GM18499 (cell line): Measurements from ENCODE around the gene AAMDC.
"Not testable (repeated sequence)": the region's sequence is repeated elsewhere in the genome, so short reads cannot be mapped to it uniquely, and the experiment has no call there.

Experiments used
- ATAC-seq: cut with Tn5 transposase; IDR thresholded peaks from one replicate; pipeline ENCODE4 v1.9.1; 2021; ENCODE audit warnings: moderate number of reproducible peaks; ENCODE audit not compliant: insufficient read depth, unreplicated experiment

The AAMDC gene

GRCh38 chr11:77883775-77884174 lies 62.8 kb downstream of the AAMDC start:
- no peak for ATAC-seq

DNA sequence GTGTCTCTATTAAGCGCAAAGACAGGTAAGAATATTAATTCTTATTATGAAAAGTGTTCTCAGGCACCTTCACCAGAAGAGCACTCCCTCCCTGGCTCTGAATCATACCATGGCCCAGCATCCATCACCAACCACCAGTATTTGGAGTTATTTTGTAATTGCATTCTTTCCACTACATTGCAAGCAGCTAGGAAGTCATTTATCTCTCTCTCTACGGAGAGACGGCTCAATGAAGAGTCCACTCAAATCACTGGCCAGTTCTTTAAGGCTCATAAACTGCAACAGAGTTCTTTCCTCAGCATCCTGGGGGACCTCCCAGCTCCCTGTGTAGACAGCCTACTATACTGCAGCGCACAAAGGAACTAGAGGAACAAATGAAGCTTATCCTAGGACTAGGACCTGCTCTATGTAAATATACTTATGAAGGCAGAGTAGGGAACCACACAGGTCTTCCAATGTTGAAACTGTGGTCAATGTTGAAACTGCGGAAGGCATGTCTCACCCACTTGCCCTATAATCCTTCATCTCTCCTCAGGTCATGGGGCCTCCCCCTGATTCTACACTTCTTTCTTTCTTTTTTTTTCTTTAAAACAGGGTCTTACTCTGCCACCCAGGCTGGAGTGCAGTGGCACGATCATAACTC lies 63.4 kb downstream of the AAMDC start:
- ATAC-seq, result no peak

DNA sequence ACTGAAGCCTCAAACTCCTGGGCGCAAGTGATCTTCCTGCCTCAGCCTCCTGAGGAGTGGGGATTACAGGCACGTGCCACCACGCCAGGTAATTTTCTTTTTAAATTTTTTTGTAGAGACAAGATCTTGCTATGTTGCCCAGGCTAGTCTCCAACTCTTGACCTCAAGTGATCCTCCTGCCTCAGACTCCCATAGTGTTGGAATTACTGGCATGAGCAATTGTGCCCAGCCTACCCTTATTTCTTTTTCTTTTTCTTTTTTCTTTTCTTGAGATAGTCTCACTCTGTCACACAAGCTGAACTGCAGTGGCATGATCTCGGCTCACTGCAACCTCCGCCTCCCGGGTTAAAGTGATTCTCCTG lies 63.9 kb downstream of the AAMDC start:
- ATAC-seq, result no peak

GRCh38 chr11:77886401-77886800 lies 65.5 kb downstream of the AAMDC start:
- no peak for ATAC-seq

- not testable (repeated sequence) for ATAC-seq
Measured at GRCh38 chr11:77889045-77889444, 68.1 kb downstream of the AAMDC start.

DNA sequence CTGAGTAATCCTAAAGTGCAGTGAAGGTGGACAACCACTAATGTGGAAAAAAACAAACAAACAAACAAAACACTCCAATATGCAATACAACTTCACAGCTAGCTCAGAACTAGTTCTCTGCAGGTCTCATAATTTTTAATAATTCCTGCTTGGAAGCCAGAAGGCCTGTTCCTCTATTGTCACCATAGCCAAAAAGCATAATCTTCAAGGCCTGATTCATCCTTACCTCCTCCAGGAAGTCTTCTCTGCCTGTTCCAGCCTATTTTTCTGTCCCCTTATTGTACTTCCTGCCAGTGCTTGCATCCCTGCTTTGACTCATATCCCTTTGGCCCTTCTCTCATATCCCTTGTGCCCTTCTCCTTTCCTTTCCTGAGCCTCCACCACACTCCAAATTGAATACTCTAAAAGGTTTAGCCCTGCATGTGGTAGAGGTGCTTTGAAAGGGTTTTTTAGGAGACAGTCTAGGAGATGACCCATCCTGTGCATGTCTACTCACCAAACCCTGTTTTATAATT lies 69.2 kb downstream of the AAMDC start:
- ATAC-seq, result not testable (repeated sequence)

DNA sequence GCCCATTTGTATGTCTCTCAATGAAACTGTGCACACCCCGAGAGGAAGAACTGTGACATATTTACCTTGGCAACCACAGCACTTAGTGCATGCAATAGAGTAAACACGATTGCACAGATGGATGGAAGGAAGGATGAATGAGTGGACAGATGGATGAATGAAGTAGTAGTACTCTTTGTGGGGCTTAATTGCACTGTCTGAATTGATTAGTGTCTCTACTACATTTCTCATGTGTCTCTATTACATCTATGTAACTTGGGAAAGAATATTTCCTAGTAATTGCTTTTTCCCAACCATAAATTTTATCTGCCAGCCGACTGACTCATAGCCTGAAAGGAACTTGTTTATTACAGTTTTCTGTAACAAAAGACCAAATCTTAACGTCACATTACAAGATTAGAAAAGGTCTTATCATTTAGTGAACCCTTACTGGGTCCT lies 69.7 kb downstream of the AAMDC start:
- not testable (repeated sequence) for ATAC-seq

DNA sequence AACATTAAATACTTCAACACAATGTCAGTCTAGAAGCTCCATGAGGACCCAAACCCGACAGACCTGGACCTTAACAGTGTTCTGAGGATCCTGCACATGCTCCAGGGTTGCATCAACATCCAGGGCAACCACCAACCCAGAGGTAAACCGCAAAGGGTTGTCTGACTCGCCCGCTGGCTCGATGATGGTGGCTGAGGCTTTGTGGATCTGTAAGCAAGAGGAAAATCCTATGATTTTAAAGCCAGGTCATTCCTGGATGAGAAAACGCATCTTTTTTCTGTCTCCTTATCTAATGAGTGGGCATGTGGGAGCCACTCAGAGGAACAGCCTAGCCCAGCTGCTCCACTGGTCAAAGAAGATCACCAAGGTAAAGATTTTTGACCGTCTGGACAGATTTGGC lies 70.3 kb downstream of the AAMDC start:
- ATAC-seq, result not testable (repeated sequence)

GRCh38 chr11:77891703-77892102 lies 70.8 kb downstream of the AAMDC start:
- not testable (repeated sequence) for ATAC-seq

- not testable (repeated sequence) for ATAC-seq
Measured at GRCh38 chr11:77894949-77895348, 74.0 kb downstream of the AAMDC start.

DNA sequence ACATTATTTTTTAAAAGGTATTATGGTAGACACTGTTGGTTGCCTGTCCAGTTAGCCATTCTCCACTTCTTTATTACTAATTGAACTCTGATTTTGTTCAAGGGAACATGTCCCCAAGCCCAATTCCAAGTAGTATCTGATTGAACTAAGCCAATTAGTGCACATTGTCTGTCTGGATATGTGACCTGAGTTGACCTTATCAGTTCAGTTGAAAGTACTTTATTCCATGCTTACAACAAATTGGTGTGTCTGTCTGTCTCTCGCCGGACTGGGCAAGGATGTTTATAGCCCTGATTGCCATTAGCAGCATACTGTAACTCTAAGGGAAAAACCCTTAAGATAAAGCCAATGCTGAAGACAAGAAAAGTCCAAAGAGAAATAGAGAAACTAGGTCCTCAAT lies 87.9 kb downstream of the AAMDC start:
- no peak for ATAC-seq

DNA sequence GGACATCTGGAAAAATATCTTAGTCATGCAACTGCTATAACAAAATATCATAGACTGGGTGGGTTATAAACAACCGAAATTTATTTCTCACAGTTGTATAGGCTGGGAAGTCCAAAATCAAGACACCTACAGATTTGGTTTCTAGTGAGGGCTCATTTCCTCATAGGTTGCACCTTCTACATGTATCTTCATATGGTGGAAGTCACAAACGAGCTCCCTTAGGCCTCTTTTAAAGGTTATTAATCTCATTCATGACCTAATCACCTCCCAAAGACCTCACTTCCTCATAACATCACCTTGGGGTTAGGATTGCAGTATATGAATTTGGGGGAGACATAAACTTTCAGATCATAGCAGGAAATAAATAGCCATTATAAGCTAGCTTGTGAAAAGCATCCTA lies 88.3 kb downstream of the AAMDC start:
- ATAC-seq, result no peak

- ATAC-seq, result not testable (repeated sequence)
Measured at GRCh38 chr11:77910828-77911227, 89.9 kb downstream of the AAMDC start.

DNA sequence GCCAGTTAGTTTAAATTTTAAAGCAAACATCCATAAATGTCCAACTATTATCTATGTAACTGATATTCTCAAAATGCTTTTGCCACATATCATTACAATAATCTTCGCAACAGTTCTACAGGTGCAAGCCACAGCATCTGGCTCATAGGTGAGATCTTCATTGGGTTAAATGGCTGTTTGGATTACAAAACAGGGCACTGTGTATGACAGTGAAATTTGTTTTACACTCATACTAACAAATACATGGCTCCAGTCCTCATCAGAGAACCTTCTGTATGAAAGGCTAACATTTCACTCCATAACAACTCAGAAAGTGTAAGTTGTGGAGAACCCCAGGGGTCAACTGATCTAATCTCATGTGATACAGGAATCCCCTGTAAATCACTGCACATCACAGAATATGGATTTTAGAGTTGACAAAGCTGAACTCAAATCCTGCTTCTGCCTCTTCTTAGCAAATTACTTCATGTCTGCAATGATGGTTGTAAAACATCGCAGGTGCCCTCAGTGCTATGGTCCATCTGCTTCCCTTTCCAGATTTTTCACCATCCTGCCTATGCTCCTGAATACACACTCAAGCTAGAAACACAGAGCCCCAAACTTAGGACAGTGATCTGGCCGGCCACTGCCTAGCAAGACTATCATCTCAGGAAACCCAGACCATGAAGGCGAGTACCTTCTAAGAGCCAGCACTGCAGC lies 92.8 kb downstream of the AAMDC start:
- ATAC-seq, result not testable (repeated sequence)

GRCh38 chr11:77914307-77914791 lies 93.4 kb downstream of the AAMDC start:
- ATAC-seq, result not testable (repeated sequence)

GRCh38 chr11:77917713-77918112 lies 96.8 kb downstream of the AAMDC start:
- not testable (repeated sequence) for ATAC-seq
